Measurements from ENCODE around the gene BRD2. TPM values are rescaled to one million over a fixed set of nuclear protein-coding genes. Genes with fewer than 3 reads are reported as not detected.

The BRD2 gene
- total and polyA plus RNA-seq, 9 of the 15 experiments (the other 6 are each of a cell fraction or from before 2014, with no cell fraction given), result 19.0 to 252 (median 181) TPM

DNA sequence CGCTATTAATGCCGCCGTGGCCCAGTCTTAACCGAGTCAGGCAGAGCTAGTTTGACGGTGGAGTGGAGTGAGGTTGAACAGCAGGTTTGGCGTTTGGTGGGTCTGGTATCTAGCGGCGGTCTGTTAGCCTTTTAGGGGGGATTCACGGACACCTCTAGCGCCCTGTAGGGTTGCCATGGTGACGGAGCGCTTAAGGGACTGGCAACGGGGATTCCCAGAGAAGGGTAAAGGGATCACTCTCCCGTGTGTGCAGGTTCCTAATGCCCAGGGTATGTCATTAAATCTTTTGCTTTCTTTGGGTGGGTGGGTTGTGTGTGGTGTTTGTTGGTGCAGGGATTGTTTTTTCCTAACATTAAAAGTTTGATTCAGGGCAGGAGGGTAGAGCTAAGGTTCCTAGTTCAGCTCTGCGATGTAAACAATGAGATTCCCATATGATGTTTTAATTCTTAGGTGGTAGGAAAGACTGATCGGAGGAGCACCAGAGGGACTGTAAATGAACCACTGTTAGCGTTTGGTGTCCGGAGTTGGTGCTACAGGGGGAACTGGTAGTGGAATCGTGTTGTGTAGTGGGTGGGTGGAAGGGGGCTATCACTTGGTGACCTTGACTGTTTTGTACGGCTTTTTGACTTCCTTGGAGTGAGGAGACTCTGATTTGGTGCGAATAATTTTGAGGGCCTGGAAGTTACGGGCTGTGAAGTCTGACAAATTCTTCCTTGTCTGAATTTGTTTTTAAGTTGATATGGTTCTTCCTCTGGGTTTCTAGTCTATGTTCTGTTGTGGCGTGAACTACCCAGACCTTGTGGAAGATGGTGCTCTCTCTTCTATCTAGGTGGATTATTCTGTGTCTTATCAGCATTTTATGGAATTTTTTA, 5.0 kb downstream of the BRD2 start (continued):
- TF ChIP-seq, protein P1, sequence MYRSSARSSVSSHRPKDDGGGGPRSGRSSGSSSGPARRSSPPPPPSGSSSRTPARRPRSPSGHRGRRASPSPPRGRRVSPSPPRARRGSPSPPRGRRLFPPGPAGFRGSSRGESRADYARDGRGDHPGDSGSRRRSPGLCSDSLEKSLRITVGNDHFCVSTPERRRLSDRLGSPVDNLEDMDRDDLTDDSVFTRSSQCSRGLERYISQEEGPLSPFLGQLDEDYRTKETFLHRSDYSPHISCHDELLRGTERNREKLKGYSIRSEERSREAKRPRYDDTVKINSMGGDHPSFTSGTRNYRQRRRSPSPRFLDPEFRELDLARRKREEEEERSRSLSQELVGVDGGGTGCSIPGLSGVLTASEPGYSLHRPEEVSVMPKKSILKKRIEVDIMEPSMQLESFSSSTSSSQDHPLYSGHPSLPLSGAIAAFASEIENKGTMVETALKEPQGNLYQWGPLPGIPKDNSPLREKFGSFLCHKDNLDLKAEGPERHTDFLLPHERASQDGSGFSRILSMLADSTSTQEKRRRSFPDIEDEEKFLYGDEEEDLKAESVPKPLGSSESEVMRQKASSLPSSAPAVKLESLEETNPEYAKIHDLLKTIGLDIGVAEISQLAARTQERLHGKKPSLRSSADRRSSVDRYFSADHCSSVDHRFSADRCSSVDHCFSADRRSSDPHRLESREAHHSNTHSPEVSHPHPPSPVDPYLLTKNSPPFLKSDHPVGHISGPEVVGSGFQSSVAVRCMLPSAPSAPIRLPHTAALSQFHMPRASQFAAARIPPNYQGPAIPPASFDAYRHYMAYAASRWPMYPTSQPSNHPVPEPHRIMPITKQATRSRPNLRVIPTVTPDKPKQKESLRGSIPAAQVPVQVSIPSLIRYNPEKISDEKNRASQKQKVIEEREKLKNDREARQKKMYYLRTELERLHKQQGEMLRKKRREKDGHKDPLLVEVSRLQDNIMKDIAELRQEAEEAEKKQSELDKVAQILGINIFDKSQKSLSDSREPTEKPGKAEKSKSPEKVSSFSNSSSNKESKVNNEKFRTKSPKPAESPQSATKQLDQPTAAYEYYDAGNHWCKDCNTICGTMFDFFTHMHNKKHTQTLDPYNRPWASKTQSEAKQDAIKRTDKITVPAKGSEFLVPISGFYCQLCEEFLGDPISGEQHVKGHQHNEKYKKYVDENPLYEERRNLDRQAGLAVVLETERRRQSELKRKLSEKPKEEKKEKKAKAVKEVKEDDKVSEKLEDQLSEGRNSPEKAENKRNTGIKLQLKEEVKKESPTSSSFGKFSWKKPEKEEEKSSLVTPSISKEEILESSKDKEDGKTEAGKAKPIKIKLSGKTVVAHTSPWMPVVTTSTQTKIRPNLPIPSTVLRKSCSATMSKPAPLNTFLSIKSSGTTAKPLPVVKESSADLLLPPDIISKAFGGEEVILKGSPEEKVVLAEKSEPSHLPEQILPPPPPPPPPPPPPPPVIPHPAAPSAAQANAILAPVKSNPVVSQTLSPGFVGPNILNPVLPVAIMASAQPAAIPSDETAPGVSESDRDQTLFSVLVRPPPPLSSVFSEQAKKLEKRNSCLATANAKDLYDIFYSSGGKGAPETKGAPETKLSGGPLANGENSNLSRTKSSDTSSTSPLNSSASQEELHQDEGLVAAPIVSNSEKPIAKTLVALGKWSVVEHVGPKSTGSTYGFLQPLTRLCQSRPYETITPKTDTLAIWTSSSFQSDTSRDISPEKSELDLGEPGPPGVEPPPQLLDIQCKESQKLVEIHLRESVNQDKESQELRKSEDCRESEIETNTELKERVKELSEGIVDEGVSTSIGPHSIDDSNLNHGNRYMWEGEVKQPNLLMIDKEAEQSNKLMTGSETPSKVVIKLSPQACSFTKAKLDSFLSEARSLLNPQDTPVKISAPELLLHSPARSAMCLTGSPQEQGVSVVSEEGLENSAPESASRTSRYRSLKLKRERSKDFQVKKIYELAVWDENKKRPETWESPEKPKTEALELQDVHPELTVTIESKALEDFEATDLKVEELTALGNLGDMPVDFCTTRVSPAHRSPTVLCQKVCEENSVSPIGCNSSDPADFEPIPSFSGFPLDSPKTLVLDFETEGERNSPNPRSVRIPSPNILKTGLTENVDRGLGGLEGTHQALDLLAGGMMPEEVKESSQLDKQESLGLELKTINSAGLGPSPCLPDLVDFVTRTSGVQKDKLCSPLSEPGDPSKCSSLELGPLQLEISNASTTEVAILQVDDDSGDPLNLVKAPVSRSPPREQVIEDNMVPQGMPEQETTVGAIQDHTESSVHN (IDR thresholded peaks at IDR 0.05; ENCODE audit: borderline replicate concordance in 1 of 2, low read depth in 1 of 2), result no peak
- no peak for TF ChIP-seq IRF2 (CRISPR knock-in tag; IDR thresholded peaks at IDR 0.05)
- TF ChIP-seq, protein P2, sequence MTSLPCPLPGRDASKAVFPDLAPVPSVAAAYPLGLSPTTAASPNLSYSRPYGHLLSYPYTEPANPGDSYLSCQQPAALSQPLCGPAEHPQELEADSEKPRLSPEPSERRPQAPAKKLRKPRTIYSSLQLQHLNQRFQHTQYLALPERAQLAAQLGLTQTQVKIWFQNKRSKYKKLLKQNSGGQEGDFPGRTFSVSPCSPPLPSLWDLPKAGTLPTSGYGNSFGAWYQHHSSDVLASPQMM (CRISPR knock-in tag; IDR thresholded peaks at IDR 0.05), result no peak
- TF ChIP-seq ZC3H8 (IDR thresholded peaks at IDR 0.05), result no peak
- TF ChIP-seq, protein P3, sequence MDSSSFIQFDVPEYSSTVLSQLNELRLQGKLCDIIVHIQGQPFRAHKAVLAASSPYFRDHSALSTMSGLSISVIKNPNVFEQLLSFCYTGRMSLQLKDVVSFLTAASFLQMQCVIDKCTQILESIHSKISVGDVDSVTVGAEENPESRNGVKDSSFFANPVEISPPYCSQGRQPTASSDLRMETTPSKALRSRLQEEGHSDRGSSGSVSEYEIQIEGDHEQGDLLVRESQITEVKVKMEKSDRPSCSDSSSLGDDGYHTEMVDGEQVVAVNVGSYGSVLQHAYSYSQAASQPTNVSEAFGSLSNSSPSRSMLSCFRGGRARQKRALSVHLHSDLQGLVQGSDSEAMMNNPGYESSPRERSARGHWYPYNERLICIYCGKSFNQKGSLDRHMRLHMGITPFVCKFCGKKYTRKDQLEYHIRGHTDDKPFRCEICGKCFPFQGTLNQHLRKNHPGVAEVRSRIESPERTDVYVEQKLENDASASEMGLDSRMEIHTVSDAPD (CRISPR knock-in tag; IDR thresholded peaks at IDR 0.05), result no peak
- no peak for TF ChIP-seq FOS (IDR thresholded peaks at IDR 0.05; ENCODE audit: extremely low read depth, insufficient read length)
- TF ChIP-seq SREBF2 (CRISPR knock-in tag; IDR thresholded peaks at IDR 0.05), result no peak
- no peak for TF ChIP-seq CREB1 (IDR thresholded peaks at IDR 0.05)
- TF ChIP-seq CREB1 (CRISPR knock-in tag; IDR thresholded peaks at IDR 0.05), result no peak; the same call in 1 of the 2 replicates
- peak; percentile 19; the same call in 1 of the 2 replicates for TF ChIP-seq ELF4 (CRISPR knock-in tag; IDR thresholded peaks at IDR 0.05)
- 0 out of 2 replicates have a peak, but pooled peaks have one; percentile 33 for TF ChIP-seq ELF2 (CRISPR knock-in tag; IDR thresholded peaks at IDR 0.05)
- no peak for TF ChIP-seq ESRRB (CRISPR knock-in tag; IDR thresholded peaks at IDR 0.05; ENCODE audit: borderline replicate concordance)
- no peak for TF ChIP-seq CBFB (CRISPR knock-in tag; IDR thresholded peaks at IDR 0.05)
- TF ChIP-seq SUPT5H (IDR thresholded peaks at IDR 0.05), result no peak
- TF ChIP-seq BRD9 (IDR thresholded peaks at IDR 0.05; ENCODE audit: low read depth, partially characterized antibody), result no peak
- TF ChIP-seq, protein P4, sequence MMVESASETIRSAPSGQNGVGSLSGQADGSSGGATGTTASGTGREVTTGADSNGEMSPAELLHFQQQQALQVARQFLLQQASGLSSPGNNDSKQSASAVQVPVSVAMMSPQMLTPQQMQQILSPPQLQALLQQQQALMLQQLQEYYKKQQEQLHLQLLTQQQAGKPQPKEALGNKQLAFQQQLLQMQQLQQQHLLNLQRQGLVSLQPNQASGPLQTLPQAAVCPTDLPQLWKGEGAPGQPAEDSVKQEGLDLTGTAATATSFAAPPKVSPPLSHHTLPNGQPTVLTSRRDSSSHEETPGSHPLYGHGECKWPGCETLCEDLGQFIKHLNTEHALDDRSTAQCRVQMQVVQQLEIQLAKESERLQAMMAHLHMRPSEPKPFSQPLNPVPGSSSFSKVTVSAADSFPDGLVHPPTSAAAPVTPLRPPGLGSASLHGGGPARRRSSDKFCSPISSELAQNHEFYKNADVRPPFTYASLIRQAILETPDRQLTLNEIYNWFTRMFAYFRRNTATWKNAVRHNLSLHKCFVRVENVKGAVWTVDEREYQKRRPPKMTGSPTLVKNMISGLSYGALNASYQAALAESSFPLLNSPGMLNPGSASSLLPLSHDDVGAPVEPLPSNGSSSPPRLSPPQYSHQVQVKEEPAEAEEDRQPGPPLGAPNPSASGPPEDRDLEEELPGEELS (CRISPR knock-in tag; IDR thresholded peaks at IDR 0.05; ENCODE audit: borderline replicate concordance), result no peak

Measured in K562 (cell line).